HUES64 (cell line): ENCODE measurements around the gene NPR3.

Experiments
- H3K27ac ChIP-seq: 2 replicates; pipeline ENCODE4 v1.7.0; 2013; ENCODE audit warnings: low read depth, low read length, inconsistent platforms
- H3K27me3 ChIP-seq: 2 replicates; pipeline ENCODE4 v1.6.1; 2013; ENCODE audit warnings: mild to moderate bottlenecking, low read length; ENCODE audit not compliant: insufficient read depth
- H3K36me3 ChIP-seq: 2 replicates; pipeline ENCODE4 v1.6.1; 2013; ENCODE audit warnings: mild to moderate bottlenecking, low read length; ENCODE audit not compliant: insufficient read depth
- H3K4me1 ChIP-seq: 2 replicates; pipeline ENCODE4 v1.6.1; 2013; ENCODE audit warnings: mild to moderate bottlenecking, low read length, moderate library complexity; ENCODE audit not compliant: insufficient read depth
- H3K4me3 ChIP-seq: 2 replicates; pipeline ENCODE4 v1.5.1; 2013; ENCODE audit warnings: mild to moderate bottlenecking, low read length, moderate library complexity
- H3K9ac ChIP-seq: 2 replicates; pipeline ENCODE4 v1.6.1; 2013; ENCODE audit warnings: mild to moderate bottlenecking, low read depth, low read length
- H3K9me3 ChIP-seq: 2 replicates; pipeline ENCODE4 v1.6.1; 2013; ENCODE audit warnings: low read depth, low read length; ENCODE audit not compliant: insufficient read depth
- WGBS: fragments of 150-250, 120-280 bp; methylation state at CpG from one replicate; pipeline ENCODE4 v1.1.7; 2013; ENCODE audit warnings: missing lambda C conversion rate; 5-methylcytosine and 5-hydroxymethylcytosine counted together

Gene NPR3

GRCh38 chr5:32733590-32734340, 22.6 kb downstream of the NPR3 start:
- Histone ChIP-seq H3K27ac (no peak overlapping the region), H3K9ac (no peak overlapping the region), H3K4me3 (no peak overlapping the region), H3K4me1 (no peaks in the 10 kb centered on the region), H3K36me3 (no peaks in the 10 kb centered on the region), H3K27me3 (no peaks in the 10 kb centered on the region), H3K9me3 (0 out of 2 replicates have a peak, but pooled peaks cover 4% of the 10 kb centered on the region)
- WGBS: 79% methylated on average over 3 of the region's 5 CpGs

- no peaks in the 10 kb centered on the region for H3K27me3 ChIP-seq
- no peak overlapping the region for H3K27ac ChIP-seq
- H3K36me3 ChIP-seq: no peaks in the 10 kb centered on the region
- no peak overlapping the region for H3K4me3 ChIP-seq
- H3K9ac ChIP-seq: no peak overlapping the region
- 0 out of 2 replicates have a peak, but pooled peaks cover 4% of the 10 kb centered on the region for H3K9me3 ChIP-seq
- WGBS: 92% methylated on average over 8 of the region's 8 CpGs
- H3K4me1 ChIP-seq: no peaks in the 10 kb centered on the region
These were observed 23.8 kb downstream of the NPR3 start for GRCh38 chr5:32734827-32735378.

DNA sequence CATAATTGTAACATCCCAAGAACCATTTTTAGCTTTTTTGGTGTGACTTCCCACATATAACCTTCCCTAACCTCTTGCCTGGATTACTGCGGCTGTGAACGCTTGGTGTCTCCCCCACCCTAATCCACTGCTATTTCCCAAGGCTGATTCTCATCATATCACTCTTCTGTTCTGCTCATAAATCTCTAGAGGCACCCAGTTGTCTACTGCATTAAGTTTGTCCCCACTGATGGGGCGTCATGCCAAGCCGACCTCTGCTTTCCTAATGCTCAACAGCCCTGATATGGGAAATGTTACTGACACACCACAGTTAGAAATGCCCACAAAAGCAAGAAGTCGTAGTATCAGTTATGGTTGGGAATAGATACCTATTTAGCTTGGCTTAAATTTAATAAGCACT, 24.4 kb downstream of the NPR3 start:
- H3K4me3 ChIP-seq: no peak overlapping the region
- no peaks in the 10 kb centered on the region for H3K36me3 ChIP-seq
- H3K4me1 ChIP-seq: no peaks in the 10 kb centered on the region
- no peaks in the 10 kb centered on the region for H3K27me3 ChIP-seq
- 0 out of 2 replicates have a peak, but pooled peaks cover 4% of the 10 kb centered on the region for H3K9me3 ChIP-seq
- H3K9ac ChIP-seq: no peak overlapping the region
- no peak overlapping the region for H3K27ac ChIP-seq
- WGBS: 93% methylated on average over 4 of the region's 5 CpGs

- Histone ChIP-seq H3K27me3 (no peaks in the 10 kb centered on the region), H3K4me3 (no peak overlapping the region), H3K4me1 (no peaks in the 10 kb centered on the region), H3K27ac (no peak overlapping the region), H3K36me3 (no peaks in the 10 kb centered on the region), H3K9me3 (0 out of 2 replicates have a peak, but pooled peaks cover 4% of the 10 kb centered on the region), H3K9ac (no peak overlapping the region)
- 89% methylated on average over 3 of the region's 3 CpGs for WGBS
These were observed 25.7 kb downstream of the NPR3 start for GRCh38 chr5:32736842-32737241.

GRCh38 chr5:32740651-32741050, 29.5 kb downstream of the NPR3 start:
- H3K9me3 ChIP-seq: no peaks in the 10 kb centered on the region
- no peak overlapping the region for H3K9ac ChIP-seq
- 87% methylated on average over 4 of the region's 4 CpGs for WGBS
- H3K36me3 ChIP-seq: no peaks in the 10 kb centered on the region
- no peaks in the 10 kb centered on the region for H3K27me3 ChIP-seq
- H3K27ac ChIP-seq: no peak overlapping the region
- H3K4me1 ChIP-seq: no peaks in the 10 kb centered on the region
- H3K4me3 ChIP-seq: no peak overlapping the region

DNA sequence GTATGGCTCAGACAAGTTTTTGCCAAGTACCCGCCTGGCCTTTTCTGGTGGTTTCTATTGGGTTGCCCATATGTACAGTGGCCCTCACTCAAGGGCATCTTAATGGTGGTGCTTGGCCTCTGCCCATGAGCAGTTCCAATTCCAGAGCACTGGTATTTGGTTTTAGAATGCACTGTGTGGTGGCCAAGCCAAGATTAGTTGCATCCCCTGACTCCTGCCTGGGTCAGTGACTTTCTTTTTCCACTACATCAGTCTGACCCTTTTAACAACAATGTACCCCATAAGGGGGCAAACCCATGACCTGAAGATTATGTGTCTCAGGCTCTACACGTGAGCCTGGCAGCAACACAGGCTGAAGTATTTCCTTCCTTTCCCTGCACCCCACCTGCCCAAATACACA, 34.2 kb downstream of the NPR3 start:
- Histone ChIP-seq H3K4me1 (no peaks in the 10 kb centered on the region), H3K9ac (no peak overlapping the region), H3K9me3 (no peaks in the 10 kb centered on the region), H3K36me3 (no peaks in the 10 kb centered on the region), H3K27me3 (no peaks in the 10 kb centered on the region), H3K27ac (no peak overlapping the region), H3K4me3 (no peak overlapping the region)
- WGBS: 83% methylated on average over 2 of the region's 2 CpGs

DNA sequence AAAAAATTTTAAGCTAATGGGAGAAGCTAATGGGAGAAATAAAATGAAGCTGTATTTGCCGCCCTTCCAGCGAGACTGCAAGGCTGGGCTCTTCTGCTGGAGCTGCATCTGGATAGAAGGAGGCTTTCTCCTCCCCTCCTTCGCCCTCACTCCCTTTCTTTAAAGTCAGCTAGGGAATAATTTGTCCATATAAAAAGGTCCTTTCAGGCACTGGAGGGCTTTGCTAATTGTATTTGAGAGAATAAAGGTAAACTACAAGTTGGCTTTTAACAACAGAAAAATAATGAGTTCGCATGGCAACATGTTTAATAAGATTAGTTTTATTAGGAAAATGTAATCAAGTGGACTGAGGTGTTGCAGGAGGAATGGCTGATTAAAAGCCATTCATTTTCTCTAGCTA, 41.3 kb downstream of the NPR3 start:
- Histone ChIP-seq H3K4me1 (no peaks in the 10 kb centered on the region), H3K27me3 (no peaks in the 10 kb centered on the region), H3K27ac (no peak overlapping the region), H3K36me3 (no peaks in the 10 kb centered on the region), H3K9ac (no peak overlapping the region), H3K9me3 (no peaks in the 10 kb centered on the region), H3K4me3 (no peak overlapping the region)
- 93% methylated on average over 3 of the region's 4 CpGs for WGBS

- no peak overlapping the region for H3K27ac ChIP-seq
- no peaks in the 10 kb centered on the region for H3K4me1 ChIP-seq
- H3K9ac ChIP-seq: no peak overlapping the region
- no peaks in the 10 kb centered on the region for H3K27me3 ChIP-seq
- H3K36me3 ChIP-seq: no peaks in the 10 kb centered on the region
- no peaks in the 10 kb centered on the region for H3K9me3 ChIP-seq
- no peak overlapping the region for H3K4me3 ChIP-seq
- WGBS: 100% methylated on average over 1 of the region's 2 CpGs
These were observed 41.9 kb downstream of the NPR3 start for GRCh38 chr5:32753051-32753450.

DNA sequence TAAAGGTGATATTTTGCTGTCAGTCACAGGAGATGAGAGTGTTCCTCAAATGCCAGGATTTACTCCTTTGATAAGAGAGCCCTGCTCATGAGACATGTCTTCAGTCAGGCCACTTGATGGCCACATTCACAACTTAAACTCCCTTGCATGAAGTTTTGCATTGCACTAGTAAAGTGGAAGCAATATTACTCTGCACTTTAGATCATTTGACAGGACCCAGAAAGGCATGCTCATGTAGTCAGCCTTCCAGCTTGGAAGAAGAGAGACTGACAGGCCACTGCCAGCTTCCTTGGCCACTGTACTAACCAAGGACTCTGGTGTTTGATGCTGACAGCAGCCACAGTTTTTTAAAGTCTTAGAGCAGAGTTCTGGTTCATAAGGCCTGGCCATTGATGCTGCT, 42.6 kb downstream of the NPR3 start:
- H3K27ac ChIP-seq: no peak overlapping the region
- H3K9ac ChIP-seq: no peak overlapping the region
- no peak overlapping the region for H3K4me3 ChIP-seq
- H3K9me3 ChIP-seq: no peaks in the 10 kb centered on the region
- H3K36me3 ChIP-seq: no peaks in the 10 kb centered on the region
- no peaks in the 10 kb centered on the region for H3K4me1 ChIP-seq
- no peaks in the 10 kb centered on the region for H3K27me3 ChIP-seq

GRCh38 chr5:32754284-32754683, 43.2 kb downstream of the NPR3 start:
- no peaks in the 10 kb centered on the region for H3K27me3 ChIP-seq
- 94% methylated on average over 1 of the region's 1 CpG for WGBS
- H3K36me3 ChIP-seq: no peaks in the 10 kb centered on the region
- no peak overlapping the region for H3K4me3 ChIP-seq
- H3K9ac ChIP-seq: no peak overlapping the region
- H3K9me3 ChIP-seq: no peaks in the 10 kb centered on the region
- no peak overlapping the region for H3K27ac ChIP-seq
- no peaks in the 10 kb centered on the region for H3K4me1 ChIP-seq

DNA sequence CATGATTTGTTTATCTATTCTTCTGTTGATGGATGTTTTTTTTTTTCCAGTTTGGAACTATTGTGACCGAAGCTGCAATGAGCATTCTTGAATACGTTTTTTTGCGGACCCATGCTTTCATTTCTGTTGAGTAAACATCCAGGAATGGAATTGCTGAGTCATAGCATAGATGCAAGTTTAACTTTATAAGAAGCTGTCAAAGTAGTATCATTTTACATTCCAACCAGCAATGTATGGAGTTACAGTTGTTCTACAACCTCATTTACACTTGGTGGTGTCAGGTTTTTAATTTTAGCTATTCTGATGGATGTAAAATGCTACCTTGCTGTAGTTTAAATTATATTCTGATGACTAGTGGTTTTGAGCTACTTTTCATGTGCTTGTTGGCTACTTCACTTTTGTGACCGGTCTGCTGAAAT, 49.0 kb downstream of the NPR3 start:
- Histone ChIP-seq H3K9me3 (no peaks in the 10 kb centered on the region), H3K4me1 (peaks cover 4% of the 10 kb centered on the region; the same call in 1 of the 2 replicates), H3K9ac (no peak overlapping the region), H3K36me3 (no peaks in the 10 kb centered on the region), H3K27ac (no peak overlapping the region), H3K27me3 (no peaks in the 10 kb centered on the region), H3K4me3 (no peak overlapping the region)
- WGBS: 91% methylated on average over 4 of the region's 4 CpGs
